ENCODE measurements around the gene PARP4. TPM values are rescaled to one million over a fixed set of nuclear protein-coding genes. Genes with fewer than 3 reads are reported as not detected.
"Not testable (repeated sequence)": the region's sequence is repeated elsewhere in the genome, so short reads cannot be mapped to it uniquely, and the experiment has no call there.

PARP4 gene
- 10 to 100 TPM; 27.2 to 35.8 TPM for total RNA-seq

GRCh38 chr13:24512197-24512907 lies at the start of gene PARP4:
Gene PARP4, minus strand, starts transcription at chr13:24512778. Its CDS starts 9,002 bp downstream, at chr13:24503776.
- no peaks in the 10 kb centered on the region for H3K27me3 ChIP-seq (replicated peaks; ENCODE audit: insufficient read depth)
- peak; percentile 69 for DNase-seq (ENCODE audit: low spot score)
- H3K4me1 ChIP-seq (replicated peaks) = no peaks in the 10 kb centered on the region
- TF ChIP-seq CTCF (IDR thresholded peaks at IDR 0.05) = peak in 1 of 4 experiments; percentile 16
- TF ChIP-seq POLR2AphosphoS5 (IDR thresholded peaks at IDR 0.05) = peak; percentile 60
- TF ChIP-seq POLR2A (IDR thresholded peaks at IDR 0.05) = peak; percentile 45
- H3K4me3 ChIP-seq = peak within 1 kb of the TSS; percentile 72 to 74
- no peaks in the 10 kb centered on the region for H3K36me3 ChIP-seq
- H3K9me3 ChIP-seq = no peaks in the 10 kb centered on the region
- peak within 1 kb of the TSS; percentile 79 to 85 for H3K27ac ChIP-seq
- intact Hi-C loops (cut with DNase I) = no loop called here
- WGBS = under 1% methylated on average over 49 of the region's 63 CpGs

GRCh38 chr13:24560579-24561187 lies 48.1 kb upstream of the PARP4 start:
- intact Hi-C loops (cut with DNase I); H3K9me3 ChIP-seq; H3K4me1 ChIP-seq (replicated peaks); DNase-seq (ENCODE audit: low spot score); H3K27ac ChIP-seq; H3K36me3 ChIP-seq; H3K27me3 ChIP-seq (replicated peaks; ENCODE audit: insufficient read depth); H3K4me3 ChIP-seq: not testable (repeated sequence)
- 94% methylated on average over 34 of the region's 34 CpGs for WGBS

GRCh38 chr13:24559431-24560218 lies 47.0 kb upstream of the PARP4 start:
- H3K4me3 ChIP-seq; intact Hi-C loops (cut with DNase I); H3K36me3 ChIP-seq; H3K27ac ChIP-seq; H3K4me1 ChIP-seq (replicated peaks); H3K9me3 ChIP-seq; H3K27me3 ChIP-seq (replicated peaks; ENCODE audit: insufficient read depth); DNase-seq (ENCODE audit: low spot score): not testable (repeated sequence)
- WGBS = 75% methylated on average over 15 of the region's 15 CpGs

- Histone ChIP-seq H3K9me3 (no peaks in the 10 kb centered on the region), H3K36me3 (no peaks in the 10 kb centered on the region), H3K27ac (no peak overlapping the region), H3K4me1 (replicated peaks) (no peaks in the 10 kb centered on the region), H3K27me3 (replicated peaks; ENCODE audit: insufficient read depth) (no peaks in the 10 kb centered on the region), H3K4me3 (no peak overlapping the region)
- DNase-seq (ENCODE audit: low spot score) = no peak
- intact Hi-C loops (cut with DNase I) = no loop called here
- 57% methylated on average over 5 of the region's 5 CpGs for WGBS
- TF ChIP-seq CTCF (IDR thresholded peaks at IDR 0.05) (no peak), POLR2A (IDR thresholded peaks at IDR 0.05) (no peak), POLR2AphosphoS5 (IDR thresholded peaks at IDR 0.05) (no peak)
These were observed 44.5 kb upstream of the PARP4 start for GRCh38 chr13:24557081-24557480.

GRCh38 chr13:24553892-24554291 lies 41.3 kb upstream of the PARP4 start:
- H3K4me1 ChIP-seq (replicated peaks); H3K27me3 ChIP-seq (replicated peaks; ENCODE audit: insufficient read depth); intact Hi-C loops (cut with DNase I); H3K27ac ChIP-seq; DNase-seq (ENCODE audit: low spot score); H3K36me3 ChIP-seq; H3K9me3 ChIP-seq; H3K4me3 ChIP-seq: not testable (repeated sequence)
- 75% methylated on average over 5 of the region's 5 CpGs for WGBS

- intact Hi-C loops (cut with DNase I); DNase-seq (ENCODE audit: low spot score); H3K27ac ChIP-seq; H3K9me3 ChIP-seq; H3K4me1 ChIP-seq (replicated peaks); H3K36me3 ChIP-seq; H3K27me3 ChIP-seq (replicated peaks; ENCODE audit: insufficient read depth): not testable (repeated sequence)
- peak overlapping the region; percentile 13 to 24 for H3K4me3 ChIP-seq
- WGBS = 6% methylated on average over 53 of the region's 73 CpGs
These were observed 29.1 kb upstream of the PARP4 start for GRCh38 chr13:24541476-24542352.
